NOMO-1 treated with dmso at 0.1 percent for 144 hours (cell line): ENCODE results near the gene PLAAT3.
"Not testable (repeated sequence)": the region's sequence is repeated elsewhere in the genome, so short reads cannot be mapped to it uniquely, and the experiment has no call there.

Experiments
- DNase-seq: peaks from one replicate; lab custom pipeline; 2025; ENCODE audit not compliant: unreplicated experiment; lab: John Stamatoyannopoulos, UW

The PLAAT3 gene

DNA sequence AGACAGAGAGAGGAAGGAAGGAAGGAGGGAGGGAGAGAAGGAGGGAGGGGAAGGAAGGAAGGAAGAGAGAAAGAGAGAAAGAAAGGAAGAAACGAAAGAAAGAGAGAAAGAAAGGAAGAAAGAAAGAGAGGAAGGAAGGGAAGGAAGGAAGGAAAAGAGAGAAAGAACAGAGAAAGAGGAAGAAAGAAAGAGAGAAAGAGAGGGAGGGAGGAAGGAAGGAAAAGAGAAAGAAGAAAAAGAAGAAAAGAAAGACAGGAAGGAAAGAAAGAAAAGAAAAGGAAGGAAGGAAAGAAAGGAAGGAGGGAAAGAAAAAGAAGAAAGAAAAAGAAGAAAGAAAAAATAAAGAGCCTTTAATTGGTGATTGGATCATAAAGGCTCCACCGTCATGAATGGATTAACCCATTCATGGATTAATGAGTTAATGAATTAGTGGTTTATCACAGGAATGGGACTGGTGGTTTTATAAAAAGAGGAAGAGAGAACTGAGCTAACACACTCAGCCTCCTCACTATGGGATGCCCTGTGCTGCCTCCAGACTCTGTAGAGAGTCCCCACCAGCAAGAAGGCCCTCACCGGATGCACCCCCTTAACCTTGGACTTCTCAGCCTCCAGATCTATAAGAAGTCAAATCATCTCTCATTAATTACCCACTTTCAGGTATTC, 42.1 kb downstream of the PLAAT3 start:
- no peak for DNase-seq

DNA sequence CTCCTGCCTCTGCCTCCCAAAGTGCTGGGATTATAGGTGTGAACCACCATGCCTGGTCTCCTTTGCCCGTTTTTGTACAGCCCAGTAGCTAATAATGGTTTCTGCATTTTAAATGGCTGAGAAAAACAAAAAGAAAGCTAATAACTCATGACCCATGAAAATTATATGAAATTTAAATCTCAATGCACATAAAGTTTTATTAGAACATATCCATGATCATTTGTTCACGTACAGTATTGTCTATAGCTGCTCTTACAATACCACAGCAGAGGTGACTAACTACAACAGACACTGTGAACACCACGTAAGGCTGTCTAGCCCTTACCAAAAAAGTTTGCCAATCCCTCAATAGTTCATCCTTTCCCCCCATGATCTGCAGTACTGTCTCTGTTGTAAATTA, 44.7 kb downstream of the PLAAT3 start:
- DNase-seq = no peak

- DNase-seq = peak; percentile 10
Measured at GRCh38 chr11:63567044-63567840, 47.0 kb downstream of the PLAAT3 start.

DNA sequence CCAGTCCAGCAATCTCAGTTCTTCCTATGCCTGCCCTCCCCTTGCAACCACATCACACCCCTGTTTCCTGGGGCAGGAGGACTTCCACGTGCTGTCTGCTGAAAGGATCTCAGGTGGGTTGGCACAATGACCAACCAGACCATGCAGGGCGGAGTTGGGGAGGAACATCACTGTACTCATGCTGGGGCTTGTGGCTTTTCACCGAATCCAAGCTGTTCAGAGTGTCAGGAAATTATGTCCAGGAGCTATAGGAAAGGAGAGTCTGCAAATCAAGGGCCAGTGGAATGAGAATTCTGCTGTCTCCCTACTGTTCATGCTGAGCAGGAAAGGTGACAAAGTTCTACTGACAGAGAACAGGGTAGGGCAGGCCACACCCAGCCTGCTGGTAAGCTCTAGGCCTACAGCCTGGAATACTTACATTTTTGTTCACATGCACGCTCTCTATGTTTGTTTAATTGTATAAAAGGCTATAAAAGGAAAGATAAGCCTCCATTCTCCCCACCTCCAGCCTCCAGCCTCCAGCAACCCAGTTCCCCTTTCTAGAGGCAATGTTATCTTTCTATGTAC, 49.4 kb downstream of the PLAAT3 start:
- DNase-seq = no peak

DNA sequence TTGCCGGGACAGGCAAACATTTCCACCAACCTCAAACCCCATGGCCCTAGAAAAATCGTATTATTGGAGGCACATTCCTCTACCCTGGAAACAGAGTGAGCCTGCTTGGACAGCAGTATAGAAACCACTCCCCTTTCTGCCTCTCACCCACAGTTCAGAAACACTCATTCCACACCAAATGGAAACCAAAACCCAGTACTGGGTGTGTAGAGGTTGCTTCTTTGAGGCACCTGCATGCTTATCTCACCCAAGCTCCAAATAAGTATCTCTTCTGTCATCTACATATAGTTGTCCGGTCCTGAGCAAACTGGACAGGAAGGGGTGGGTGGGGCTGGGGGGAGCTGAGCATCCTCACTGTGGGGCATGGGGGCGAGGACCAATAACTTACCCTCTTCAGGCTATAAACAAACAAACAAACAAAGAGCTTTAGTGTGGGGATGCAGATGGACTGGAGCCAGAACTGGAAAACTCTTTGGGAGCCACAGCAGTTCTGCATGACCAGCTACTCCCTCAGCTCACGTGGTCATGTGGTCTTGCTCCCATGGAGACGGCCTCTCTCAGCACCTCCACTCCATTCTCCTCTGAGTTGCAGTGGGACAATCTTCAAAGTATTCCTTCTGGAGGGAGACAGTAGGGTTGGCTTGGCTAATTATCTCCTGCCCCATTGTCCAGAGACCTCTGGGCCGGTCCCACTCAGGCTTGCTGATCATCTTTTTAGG, 50.0 kb downstream of the PLAAT3 start:
- no peak for DNase-seq

DNA sequence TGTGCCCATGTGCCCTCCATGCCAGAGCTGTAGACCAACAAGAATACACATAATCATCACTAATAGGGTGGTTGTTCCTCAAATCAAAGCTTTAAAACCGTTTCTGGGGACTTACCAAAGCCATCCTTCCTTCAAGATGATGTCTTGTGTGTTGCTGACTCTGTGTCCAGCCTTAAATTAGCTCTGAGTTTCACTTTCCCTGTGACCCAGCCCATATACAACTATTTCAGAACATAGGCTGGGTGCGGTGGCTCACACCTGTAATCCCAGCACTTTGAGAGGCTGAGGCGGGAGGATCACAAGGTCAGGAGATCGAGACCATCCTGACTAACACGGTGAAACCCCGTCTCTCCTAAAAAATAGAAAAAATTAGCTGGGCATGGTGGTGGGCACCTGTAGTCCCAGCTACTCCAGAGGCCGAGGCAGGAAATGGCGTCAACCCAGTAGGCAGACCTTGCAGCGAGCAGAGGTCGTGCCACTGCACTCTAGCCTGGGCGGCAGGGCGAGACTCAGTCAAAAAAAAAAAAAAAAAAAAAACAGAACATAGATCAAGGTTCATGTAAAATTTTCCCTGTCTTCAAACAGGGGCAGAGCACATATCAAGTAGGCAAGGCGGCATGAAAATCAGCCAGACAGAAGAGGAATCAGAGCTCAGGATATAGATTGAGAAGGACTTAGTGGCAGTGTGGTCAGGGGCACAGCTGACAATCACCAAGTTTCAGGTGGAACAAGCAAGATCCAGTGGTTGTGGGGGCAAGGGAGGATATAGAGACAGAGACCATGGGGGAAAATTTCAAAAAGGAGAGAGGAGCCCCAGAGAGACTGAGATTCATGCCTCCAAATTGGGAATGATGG, 50.8 kb downstream of the PLAAT3 start, which contains the start of gene PLAAT2:
TSS of gene PLAAT2 (minus strand) at position 179 of the 855 bp plus-strand sequence. CDS start at position 124, 55 bp downstream.
- DNase-seq = no peak

GRCh38 chr11:63560506-63561180, 53.6 kb downstream of the PLAAT3 start:
- DNase-seq = no peak

- DNase-seq = no peak
Measured at GRCh38 chr11:63558459-63559157, 55.6 kb downstream of the PLAAT3 start.

DNA sequence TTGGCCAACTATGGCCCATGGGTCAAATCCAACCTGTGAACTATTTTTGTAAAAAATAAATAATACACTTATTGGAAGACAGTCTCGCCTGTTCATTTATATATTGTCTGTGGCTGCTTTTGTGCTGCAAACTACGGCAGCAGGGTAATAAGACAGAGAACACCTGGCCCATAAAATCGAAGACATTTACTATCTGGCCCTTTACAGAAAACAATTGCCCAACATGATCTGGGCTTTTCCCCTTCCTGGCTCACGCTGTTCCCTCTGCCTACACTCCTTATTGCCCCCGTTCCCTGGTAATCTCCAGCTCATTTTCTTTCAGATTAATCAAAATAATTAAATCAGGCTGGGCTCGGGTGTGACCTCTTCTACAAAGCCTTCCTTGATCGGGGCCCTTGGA, 56.7 kb downstream of the PLAAT3 start:
- no peak for DNase-seq

- DNase-seq = no peak
Measured at GRCh38 chr11:63556404-63557013, 57.7 kb downstream of the PLAAT3 start.

GRCh38 chr11:63554877-63555223, 59.4 kb downstream of the PLAAT3 start:
- no peak for DNase-seq

- DNase-seq = no peak
Measured at GRCh38 chr11:63553759-63554158, 60.5 kb downstream of the PLAAT3 start.

GRCh38 chr11:63552921-63553320, 61.3 kb downstream of the PLAAT3 start:
- DNase-seq = no peak

DNA sequence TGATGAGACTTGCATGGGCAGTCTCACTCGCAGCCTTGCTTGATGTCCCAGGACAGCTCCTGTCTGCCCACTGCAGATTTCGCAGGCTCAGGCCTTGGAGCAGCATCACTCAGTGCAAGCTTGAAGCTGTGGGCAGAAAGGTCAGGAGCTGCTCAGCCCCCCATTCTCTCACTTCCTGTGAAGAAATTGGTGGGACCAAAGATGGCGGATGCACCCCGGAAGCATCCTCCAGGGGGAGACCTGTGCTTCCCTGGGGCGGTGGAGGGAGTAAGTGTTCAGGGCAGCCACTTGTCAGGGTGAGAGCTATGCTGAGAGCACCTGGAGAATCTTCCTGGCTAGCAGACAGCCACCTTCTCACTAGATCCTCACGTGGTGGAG, 62.4 kb downstream of the PLAAT3 start:
- DNase-seq = no peak

- no peak for DNase-seq
Measured at GRCh38 chr11:63551091-63551888, 62.9 kb downstream of the PLAAT3 start.

GRCh38 chr11:63550156-63550700, 64.0 kb downstream of the PLAAT3 start:
- DNase-seq = not testable (repeated sequence)

- no peak for DNase-seq
Measured at GRCh38 chr11:63549411-63549810, 64.8 kb downstream of the PLAAT3 start.

DNA sequence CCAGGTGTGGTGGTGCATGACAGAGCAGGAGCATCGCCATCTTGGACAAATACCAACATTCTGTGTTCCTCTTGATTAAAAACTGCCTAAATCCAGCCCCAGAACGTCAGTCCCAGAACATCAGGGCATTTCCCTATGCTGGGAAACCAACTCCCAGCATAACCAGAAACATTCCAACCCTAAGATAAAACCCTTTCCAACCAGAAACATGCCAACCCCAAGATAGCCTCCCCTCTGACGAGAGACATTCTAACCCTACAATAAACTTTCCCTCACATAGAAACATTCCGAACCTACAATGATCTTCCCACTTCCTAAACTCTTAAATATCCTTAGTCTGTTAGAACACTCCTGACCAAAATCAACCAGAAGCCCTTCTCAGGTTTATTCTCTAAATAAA, 66.1 kb downstream of the PLAAT3 start:
- no peak for DNase-seq
